PC-3 (cell line): ENCODE results near the gene MROH2B. TPM values are rescaled to one million over a fixed set of nuclear protein-coding genes. Genes with fewer than 3 reads are reported as not detected.

Source experiments
- ATAC-seq: fragments of 200-7000 bp; cut with Tn5 transposase; 2 replicates; pipeline ENCODE4 v1.9.1; 2020; ENCODE audit warnings: mild to moderate bottlenecking, moderate library complexity
- BruUV-seq: library from RNA; stranded (reverse); fragments of 400-500 nt; replicated peaks from 2 replicates; lab custom pipeline; 2021; lab: Mats Ljungman, UMichigan
- CTCF ChIA-PET: fragments of 300-600 bp; sonication (Branson Sonifier 250); formaldehyde crosslinking; loops from one replicate; lab custom pipeline; 2022; ENCODE audit warnings: antibody characterized with exemption; lab: Charles Lee
- POLR2A ChIA-PET: fragments of 300-600 bp; sonication (Branson Sonifier 250); formaldehyde crosslinking; loops from one replicate; lab custom pipeline; 2022; ENCODE audit warnings: antibody characterized with exemption; ENCODE audit not compliant: unreplicated experiment; lab: Charles Lee
- DNase-seq: peaks from one replicate; pipeline ENCODE4 v3.0.0-alpha.2; 2015
- H2AFZ ChIP-seq: fragments of 300-600 bp; sonication (generic); 2 replicates; pipeline ENCODE4 v1.6.0; 2016; ENCODE audit warnings: antibody characterized with exemption, low read length
- H3F3A ChIP-seq: fragments of 300-600 bp; sonication (generic); one replicate; pipeline ENCODE4 v1.6.0; 2017; ENCODE audit warnings: antibody characterized with exemption, low read length, control low read depth, mild to moderate bottlenecking; ENCODE audit not compliant: unreplicated experiment
- H3K27ac ChIP-seq: fragments of 300-600 bp; sonication (generic); 2 replicates; pipeline ENCODE4 v1.5.1; 2016; ENCODE audit warnings: mild to moderate bottlenecking, low read length
- H3K27me3 ChIP-seq: fragments of 300-600 bp; sonication (generic); 2 replicates; pipeline ENCODE4 v1.6.1; 2016; ENCODE audit warnings: low read length, mixed read lengths
- H3K36me3 ChIP-seq: fragments of 300-600 bp; sonication (generic); 2 replicates; pipeline ENCODE4 v1.6.1; 2016; ENCODE audit warnings: low read depth, mixed run types, low read length, mixed read lengths
- H3K4me1 ChIP-seq: fragments of 300-600 bp; sonication (generic); 2 replicates; pipeline ENCODE4 v1.5.1; 2016; ENCODE audit warnings: low read length; ENCODE audit not compliant: insufficient read depth
- H3K4me2 ChIP-seq: fragments of 300-600 bp; sonication (generic); 2 replicates; pipeline ENCODE4 v1.6.0; 2016; ENCODE audit warnings: low read length
- H3K4me3 ChIP-seq: fragments of 300-600 bp; sonication (generic); 2 replicates; pipeline ENCODE4 v1.5.1; 2016; ENCODE audit warnings: mild to moderate bottlenecking, low read length, mixed read lengths
- H3K79me2 ChIP-seq: fragments of 300-600 bp; sonication (generic); 2 replicates; pipeline ENCODE4 v1.6.1; 2017; ENCODE audit warnings: low read length, mixed read lengths
- H3K9ac ChIP-seq: fragments of 300-600 bp; sonication (generic); 2 replicates; pipeline ENCODE4 v1.6.0; 2016; ENCODE audit warnings: mild to moderate bottlenecking, low read length
- H3K9me2 ChIP-seq: fragments of 300-600 bp; sonication (generic); replicated peaks from 2 replicates; pipeline ENCODE4 v1.6.1; 2016; ENCODE audit warnings: mixed run types, low read length, mixed read lengths
- H3K9me3 ChIP-seq: fragments of 300-600 bp; sonication (generic); 2 replicates; pipeline ENCODE4 v1.6.1; 2016; ENCODE audit warnings: low read length, mixed read lengths
- H4K20me1 ChIP-seq: fragments of 300-600 bp; sonication (generic); 2 replicates; pipeline ENCODE4 v1.6.1; 2016; ENCODE audit warnings: low read length, mixed read lengths
- EZH2 ChIP-seq: fragments of 300-600 bp; sonication (generic); IDR thresholded peaks from one replicate; pipeline ENCODE4 v1.6.1; 2017; ENCODE audit warnings: antibody characterized with exemption, mild to moderate bottlenecking, low read length; ENCODE audit not compliant: unreplicated experiment
- EZH2phosphoT487 ChIP-seq: fragments of 300-600 bp; sonication (generic); IDR thresholded peaks from 2 replicates; pipeline ENCODE4 v1.6.1; 2018; ENCODE audit warnings: mild to moderate bottlenecking, antibody characterized with exemption, low read length, borderline replicate concordance
- intact Hi-C: fragments of 100-400 bp; cut with micrococcal nuclease; formaldehyde crosslinking; loops from 2 replicates; pipeline ENCODE4 v1.9.0; 2023
- total RNA-seq: library from RNA; depleted of rRNA; stranded (reverse); fragments of >200 nt; gene quantifications from 2 replicates; pipeline ENCODE4 v1.2.3, GENCODE V29; 2014
- TF ChIP-seq, protein P1 (sequence below): fragments of 300-600 bp; sonication (generic); conservative IDR thresholded peaks from 2 replicates; pipeline ENCODE4 v1.5.1; 2017; ENCODE audit warnings: antibody characterized with exemption, low read depth, mild to moderate bottlenecking, low read length

MROH2B gene
- total RNA-seq, 1 experiment from 2014 or later: 0.04 TPM

GRCh38 chr5:40991981-40992559 lies 79.1 kb downstream of the MROH2B start:
- H3K4me2 ChIP-seq: peak overlapping the region; percentile 53
- CTCF ChIA-PET: no interaction called here

GRCh38 chr5:40991168-40991980 lies 79.8 kb downstream of the MROH2B start:
- Histone ChIP-seq H3K4me2 (peak overlapping the region; percentile 65), H3K27ac (peak overlapping the region; percentile 63), H3K9ac (no peak overlapping the region), H3K4me1 (peaks cover 60% of the 10 kb centered on the region), H4K20me1 (no peaks in the 10 kb centered on the region), H3K79me2 (no peaks in the 10 kb centered on the region), H2AFZ (no peak overlapping the region), H3K9me2 (no peaks in the 10 kb centered on the region), H3K27me3 (no peaks in the 10 kb centered on the region), H3K4me3 (peak overlapping the region; percentile 19; the same call in 1 of the 2 replicates), H3K36me3 (no peaks in the 10 kb centered on the region; the same call in 1 of the 2 replicates), H3F3A (peaks cover 17% of the 10 kb centered on the region), H3K9me3 (no peaks in the 10 kb centered on the region)
- TF ChIP-seq EZH2 (no peak), EZH2phosphoT487 (no peak)
- TF ChIP-seq, protein P1, sequence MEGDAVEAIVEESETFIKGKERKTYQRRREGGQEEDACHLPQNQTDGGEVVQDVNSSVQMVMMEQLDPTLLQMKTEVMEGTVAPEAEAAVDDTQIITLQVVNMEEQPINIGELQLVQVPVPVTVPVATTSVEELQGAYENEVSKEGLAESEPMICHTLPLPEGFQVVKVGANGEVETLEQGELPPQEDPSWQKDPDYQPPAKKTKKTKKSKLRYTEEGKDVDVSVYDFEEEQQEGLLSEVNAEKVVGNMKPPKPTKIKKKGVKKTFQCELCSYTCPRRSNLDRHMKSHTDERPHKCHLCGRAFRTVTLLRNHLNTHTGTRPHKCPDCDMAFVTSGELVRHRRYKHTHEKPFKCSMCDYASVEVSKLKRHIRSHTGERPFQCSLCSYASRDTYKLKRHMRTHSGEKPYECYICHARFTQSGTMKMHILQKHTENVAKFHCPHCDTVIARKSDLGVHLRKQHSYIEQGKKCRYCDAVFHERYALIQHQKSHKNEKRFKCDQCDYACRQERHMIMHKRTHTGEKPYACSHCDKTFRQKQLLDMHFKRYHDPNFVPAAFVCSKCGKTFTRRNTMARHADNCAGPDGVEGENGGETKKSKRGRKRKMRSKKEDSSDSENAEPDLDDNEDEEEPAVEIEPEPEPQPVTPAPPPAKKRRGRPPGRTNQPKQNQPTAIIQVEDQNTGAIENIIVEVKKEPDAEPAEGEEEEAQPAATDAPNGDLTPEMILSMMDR: no peak
- ATAC-seq (peak; percentile 80), DNase-seq (peak; percentile 96)
- ChIA-PET POLR2A (no interaction called here), CTCF (no interaction called here)
- no TSS peak for BruUV-seq
- intact Hi-C loops: loop anchor here (10.0 kb wide), 1 partner anchor 253 kb away; no protein-coding TSS in a partner anchor

More at GRCh38 chr5:40991981-40992559, 79.1 kb downstream of the MROH2B start:
- Histone ChIP-seq H3K4me1 (peaks cover 60% of the 10 kb centered on the region), H3K4me3 (no peak overlapping the region), H3K27me3 (no peaks in the 10 kb centered on the region), H4K20me1 (no peaks in the 10 kb centered on the region), H3F3A (peaks cover 23% of the 10 kb centered on the region), H3K27ac (peak overlapping the region; percentile 31; the same call in 1 of the 2 replicates), H3K79me2 (no peaks in the 10 kb centered on the region), H3K9me3 (no peaks in the 10 kb centered on the region), H3K9me2 (no peaks in the 10 kb centered on the region), H2AFZ (no peak overlapping the region), H3K9ac (no peak overlapping the region), H3K36me3 (no peaks in the 10 kb centered on the region; the same call in 1 of the 2 replicates)
- no peak for DNase-seq
- ATAC-seq: no peak
- TF ChIP-seq, protein P1: no peak
- TF ChIP-seq EZH2: no peak
- no peak for TF ChIP-seq EZH2phosphoT487
- no TSS peak for BruUV-seq
- POLR2A ChIA-PET: no interaction called here
- intact Hi-C loops: loop anchor here (10.0 kb wide), 1 partner anchor 253 kb away; no protein-coding TSS in a partner anchor
